NCI-H82 (cell line): ENCODE results near the gene DEPDC1B.
"Not testable (repeated sequence)": the region's sequence is repeated elsewhere in the genome, so short reads cannot be mapped to it uniquely, and the experiment has no call there.

Experiments used
- DNase-seq: peaks from one replicate; lab custom pipeline; 2025; lab: John Stamatoyannopoulos, UW

DEPDC1B gene, protein sequence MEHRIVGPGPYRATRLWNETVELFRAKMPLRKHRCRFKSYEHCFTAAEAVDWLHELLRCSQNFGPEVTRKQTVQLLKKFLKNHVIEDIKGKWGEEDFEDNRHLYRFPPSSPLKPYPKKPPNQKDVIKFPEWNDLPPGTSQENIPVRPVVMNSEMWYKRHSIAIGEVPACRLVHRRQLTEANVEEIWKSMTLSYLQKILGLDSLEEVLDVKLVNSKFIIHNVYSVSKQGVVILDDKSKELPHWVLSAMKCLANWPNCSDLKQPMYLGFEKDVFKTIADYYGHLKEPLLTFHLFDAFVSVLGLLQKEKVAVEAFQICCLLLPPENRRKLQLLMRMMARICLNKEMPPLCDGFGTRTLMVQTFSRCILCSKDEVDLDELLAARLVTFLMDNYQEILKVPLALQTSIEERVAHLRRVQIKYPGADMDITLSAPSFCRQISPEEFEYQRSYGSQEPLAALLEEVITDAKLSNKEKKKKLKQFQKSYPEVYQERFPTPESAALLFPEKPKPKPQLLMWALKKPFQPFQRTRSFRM

DNA sequence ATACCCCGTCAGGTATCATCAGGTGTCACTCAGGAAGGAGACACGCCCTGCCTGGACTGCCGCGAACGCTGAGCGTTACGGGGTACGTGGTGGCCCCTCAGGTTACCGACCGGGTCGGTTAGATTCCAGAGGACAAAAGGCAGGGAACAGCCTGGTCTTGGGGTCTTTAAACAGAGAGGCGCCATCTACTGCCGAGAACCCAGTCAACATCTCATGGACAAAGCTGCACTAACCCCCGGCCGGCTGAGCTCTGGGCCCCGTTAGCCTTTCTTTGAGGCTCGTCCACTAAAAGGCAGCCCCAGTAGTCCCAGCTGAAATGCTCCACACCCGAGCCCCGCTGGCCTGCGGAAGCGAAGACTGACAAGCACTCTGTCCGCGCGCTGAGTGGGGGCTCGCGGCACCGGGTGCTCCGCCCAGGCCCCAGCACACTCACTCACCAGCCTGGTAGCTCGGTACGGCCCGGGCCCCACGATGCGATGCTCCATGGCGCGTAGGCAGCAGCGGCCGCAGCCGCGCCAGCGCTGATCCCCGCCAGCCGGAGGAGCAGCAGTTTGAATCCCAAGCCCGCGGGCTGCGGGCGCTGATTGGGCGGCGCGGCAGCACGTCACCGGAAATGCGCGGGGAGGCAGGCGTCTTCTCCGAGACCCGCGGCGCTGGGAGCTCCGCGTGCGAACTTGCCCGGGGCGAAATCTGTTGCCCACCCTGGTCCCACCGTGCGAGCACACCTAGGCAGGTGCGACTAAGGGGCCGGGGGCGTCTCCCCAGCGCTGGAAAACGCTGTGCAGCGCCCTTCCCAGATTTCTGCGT is at the start of gene DEPDC1B:
TSS of gene DEPDC1B (minus strand) at position 558 of the 807 bp plus-strand sequence. CDS start at position 485, 73 bp downstream.
- peak; percentile 91 for DNase-seq

DNA sequence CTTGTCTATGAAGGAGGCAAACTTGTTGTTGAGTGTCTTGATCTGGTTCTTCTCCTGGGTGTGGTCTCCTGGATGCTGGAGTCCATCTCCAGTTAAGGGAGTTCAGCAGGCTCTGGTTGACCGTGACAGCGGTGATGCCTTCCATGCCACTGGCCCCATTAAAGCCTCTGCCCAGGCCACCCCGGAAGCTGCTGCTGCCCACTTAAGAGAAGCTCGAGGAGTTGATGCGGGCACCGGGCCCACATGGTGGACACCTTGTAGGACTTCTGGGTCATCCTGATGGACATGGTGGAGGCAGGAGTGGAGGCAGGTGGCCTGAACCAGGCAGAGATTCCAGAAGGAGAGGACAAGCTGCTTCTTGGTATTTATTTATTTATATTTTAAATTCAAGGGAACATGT is 44.7 kb upstream of the DEPDC1B start:
- no peak for DNase-seq

DNA sequence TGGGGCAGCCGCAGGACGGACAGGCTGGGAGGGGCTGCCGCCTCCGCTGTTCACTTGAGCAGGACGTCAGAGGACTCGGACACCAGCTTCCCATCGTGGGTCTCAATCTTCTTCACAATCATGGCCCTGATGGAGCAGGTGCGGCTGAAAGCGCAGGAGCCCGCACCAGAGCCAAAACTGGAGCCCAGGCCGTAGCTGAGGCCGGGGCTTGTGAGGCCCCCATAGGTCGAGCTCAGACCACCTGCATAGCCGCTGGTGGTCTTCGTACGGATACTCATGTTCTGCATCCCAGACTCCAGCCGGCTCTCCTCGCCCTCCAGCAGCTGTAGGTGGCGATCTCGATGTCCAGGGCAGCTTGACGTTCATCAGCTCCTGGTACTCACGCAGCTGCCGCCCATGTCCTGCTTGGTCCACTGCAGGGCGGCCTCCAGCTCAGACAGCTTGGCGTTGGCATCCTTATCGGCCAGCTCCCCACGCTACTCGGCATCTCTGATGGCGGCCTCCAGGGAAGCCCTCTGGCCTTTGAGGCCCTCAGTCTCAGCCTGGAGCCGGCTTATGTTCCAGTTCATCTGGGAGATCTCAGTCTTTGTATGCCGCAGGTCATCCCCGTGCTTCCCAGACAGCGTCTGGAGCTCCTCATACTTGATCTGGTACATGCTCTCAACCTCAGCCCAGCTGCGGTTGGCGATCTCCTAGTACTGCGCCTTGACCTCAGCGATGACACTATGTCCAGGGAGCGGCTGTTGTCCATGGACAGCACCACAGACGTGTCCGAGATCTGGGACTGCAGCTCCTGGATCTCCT is 43.7 kb upstream of the DEPDC1B start:
- no peak for DNase-seq

DNA sequence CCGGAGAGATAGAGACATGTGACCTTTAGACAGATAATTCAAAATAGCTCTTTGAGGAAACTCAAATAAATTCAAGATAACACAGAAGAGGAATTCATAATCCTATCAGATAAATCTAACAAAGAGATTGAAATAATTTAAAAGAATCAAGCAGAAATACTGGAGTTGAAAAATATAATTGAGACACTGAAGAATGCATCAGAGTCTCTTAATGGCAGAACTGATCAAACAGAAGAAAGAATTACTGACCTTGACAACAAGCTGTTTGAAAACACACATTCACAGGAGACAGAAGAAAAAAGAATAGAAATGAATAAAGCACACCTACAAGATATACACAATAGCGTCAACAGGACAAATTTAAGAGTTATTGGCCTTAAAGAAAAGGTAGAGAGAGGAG is 40.4 kb upstream of the DEPDC1B start:
- DNase-seq: no peak

DNA sequence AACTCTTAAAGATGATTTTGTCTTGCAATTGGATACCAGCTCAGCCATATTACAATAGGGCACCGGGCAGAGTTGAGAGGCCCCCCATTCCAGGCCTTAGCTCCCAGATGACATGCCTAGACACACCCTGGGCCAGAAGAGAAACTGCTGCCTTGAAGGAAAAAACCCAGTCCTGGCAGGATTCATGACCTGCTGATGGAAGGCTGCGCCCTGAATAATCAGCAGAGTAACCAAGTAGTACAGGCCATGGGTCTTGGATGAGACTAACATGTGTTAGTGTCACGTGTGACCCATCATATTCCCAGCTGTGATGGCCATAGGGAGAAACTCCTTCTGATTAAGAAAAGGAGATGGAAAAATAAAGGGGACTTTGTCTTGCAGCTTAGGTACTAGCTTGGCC is 39.0 kb upstream of the DEPDC1B start:
- no peak for DNase-seq

DNA sequence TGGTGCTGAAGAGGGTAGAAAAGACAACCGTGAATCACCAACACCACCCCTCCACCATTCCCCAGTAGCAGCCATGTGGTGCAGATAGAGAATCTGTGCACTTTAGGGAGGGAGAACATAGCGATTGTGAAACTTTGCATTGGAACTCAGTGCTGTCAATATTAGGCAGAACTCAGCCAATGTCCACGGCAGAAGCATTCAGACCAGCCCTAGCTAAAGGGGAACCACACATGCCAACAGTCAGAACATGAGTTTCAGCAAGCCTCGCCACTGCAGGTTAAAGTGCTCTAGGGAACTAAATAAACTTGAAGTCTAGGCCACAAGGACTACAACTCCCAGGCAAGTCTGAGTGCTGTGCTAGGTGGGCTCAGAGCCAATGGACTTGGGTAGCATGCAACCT is 38.5 kb upstream of the DEPDC1B start:
- no peak for DNase-seq

DNA sequence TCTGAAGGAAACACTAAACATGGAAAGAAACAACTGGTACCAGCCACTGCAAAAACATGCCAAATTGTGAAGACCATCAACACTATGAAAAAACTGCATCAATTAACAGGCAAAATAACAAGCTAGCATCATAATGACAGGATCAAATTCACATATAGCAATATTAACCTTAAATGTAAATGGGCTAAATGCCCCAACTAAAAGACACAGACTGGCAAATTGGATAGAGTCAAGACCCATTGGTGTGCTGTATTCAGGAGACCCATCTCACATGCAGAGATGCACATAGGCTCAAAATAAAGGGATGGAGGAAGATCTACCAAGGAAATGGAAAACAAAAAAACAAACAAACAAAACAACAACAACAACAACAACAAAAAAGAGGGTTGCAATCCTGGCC is 30.9 kb upstream of the DEPDC1B start:
- not testable (repeated sequence) for DNase-seq

DNA sequence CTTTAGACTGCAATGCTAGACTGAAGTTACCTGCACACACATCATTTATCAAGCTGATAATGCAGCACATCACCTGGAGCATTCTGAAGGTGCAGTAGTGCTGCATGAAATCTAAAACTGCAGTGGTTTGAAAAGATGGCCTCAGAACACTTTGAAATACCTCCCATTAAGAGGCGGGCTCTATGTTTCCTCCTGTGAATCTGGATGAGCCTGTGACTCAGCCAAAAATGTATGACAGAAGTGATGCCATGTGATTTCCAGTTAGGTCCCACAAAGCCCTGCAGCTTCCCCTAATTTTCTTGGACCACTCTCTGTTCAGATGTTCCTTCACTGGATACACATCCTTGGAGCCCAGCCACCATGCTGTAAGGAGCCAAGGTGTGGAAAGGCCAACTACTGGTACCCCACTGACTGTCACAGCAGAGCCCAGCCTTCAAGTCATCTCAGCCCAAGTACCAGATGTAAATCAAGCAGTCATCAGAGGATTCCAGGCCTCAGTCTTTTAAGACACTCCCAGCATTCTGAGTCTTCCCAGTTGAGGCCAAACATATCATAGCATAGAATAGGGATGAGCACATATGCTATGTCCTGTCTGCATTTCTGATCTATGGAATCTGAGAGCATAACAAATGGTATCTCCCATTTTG is 27.2 kb upstream of the DEPDC1B start:
- no peak for DNase-seq

DNA sequence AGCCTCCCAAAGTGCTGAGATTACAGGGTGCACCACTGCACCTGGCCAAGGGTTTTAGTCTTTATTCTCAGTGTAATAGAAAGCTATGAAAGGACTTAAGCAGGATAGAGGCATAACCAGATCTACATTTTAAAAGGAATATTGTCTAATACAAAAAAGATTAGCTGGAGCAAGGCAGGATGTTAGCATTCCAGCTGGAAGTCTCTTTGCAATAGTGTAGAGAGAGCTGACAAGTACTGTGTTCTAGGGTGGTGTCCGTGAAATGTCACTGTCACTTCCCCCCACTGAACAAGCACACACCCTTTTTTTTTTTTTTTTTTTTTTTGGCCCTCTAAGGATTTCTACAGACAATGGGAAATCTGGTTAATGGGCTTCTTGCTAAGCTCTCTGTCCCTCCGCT is 24.2 kb upstream of the DEPDC1B start:
- DNase-seq: no peak

DNA sequence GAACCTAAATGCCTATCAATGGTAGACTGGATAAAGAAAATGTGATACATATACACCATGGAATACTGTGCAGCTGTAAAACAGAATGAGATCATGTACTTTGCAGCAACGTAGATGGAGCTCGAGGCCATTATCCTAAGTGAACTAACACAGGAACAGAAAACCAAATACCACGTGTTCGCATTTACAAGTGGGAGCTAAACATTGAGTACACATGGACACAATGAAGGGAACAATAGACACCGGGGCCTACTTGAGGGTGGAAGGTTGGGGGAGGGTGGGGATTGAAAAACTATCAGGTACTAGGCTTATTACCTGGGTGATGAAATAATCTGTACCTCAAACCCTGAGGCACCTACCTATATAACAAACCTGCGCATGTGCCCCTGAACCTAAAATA is 22.4 kb upstream of the DEPDC1B start:
- DNase-seq: no peak

DNA sequence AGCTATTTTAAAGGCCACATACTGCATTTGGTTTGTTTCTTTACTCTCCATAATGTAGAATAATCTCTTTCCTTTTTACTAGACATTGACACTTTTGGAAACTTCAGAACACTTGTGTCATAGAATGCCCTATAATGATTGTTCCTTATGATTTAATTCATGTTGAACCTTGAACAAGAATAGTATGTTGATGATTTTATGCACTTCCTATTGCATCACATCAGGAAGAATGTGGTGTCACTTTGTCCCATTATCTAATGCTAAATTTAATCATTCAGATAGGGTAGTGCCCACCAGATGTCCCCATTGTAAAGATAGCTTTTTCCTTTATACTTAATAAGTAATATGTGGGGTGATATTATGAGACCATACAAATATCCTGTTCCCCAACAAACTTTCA is 19.4 kb upstream of the DEPDC1B start:
- DNase-seq: no peak

DNA sequence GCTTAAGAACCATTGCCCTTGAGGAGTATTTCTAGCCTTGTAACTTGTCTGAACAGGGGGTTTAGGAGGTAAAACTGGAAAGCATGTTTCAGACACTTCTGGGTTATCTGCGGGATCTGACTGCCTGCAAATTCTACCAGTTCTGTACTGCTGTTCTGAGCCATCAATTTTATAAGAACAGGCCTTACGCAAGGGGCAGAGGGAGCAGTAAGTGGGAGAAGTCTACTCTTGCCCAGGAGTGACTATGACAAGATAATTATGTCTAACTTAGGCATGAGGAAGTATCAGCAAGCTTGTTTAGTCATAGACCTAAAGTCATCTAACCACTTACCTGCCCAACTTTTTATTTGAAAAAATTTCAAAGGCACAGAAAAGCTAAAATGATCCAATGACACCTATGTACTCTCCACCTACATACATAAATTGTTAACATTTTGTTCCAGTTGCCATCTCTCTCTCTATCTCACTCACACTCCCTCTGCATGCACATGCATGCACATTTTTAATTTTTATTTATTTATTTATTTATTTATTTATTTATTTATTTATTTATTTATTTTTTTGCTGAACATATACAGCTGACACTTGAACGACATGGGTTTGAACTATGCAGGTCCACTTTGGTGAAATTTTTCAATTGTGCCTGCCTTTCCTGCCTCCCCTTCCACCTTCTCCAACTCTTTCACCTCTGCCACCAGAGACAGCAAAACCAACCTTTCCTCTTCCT is 18.4 kb upstream of the DEPDC1B start:
- DNase-seq: no peak

DNA sequence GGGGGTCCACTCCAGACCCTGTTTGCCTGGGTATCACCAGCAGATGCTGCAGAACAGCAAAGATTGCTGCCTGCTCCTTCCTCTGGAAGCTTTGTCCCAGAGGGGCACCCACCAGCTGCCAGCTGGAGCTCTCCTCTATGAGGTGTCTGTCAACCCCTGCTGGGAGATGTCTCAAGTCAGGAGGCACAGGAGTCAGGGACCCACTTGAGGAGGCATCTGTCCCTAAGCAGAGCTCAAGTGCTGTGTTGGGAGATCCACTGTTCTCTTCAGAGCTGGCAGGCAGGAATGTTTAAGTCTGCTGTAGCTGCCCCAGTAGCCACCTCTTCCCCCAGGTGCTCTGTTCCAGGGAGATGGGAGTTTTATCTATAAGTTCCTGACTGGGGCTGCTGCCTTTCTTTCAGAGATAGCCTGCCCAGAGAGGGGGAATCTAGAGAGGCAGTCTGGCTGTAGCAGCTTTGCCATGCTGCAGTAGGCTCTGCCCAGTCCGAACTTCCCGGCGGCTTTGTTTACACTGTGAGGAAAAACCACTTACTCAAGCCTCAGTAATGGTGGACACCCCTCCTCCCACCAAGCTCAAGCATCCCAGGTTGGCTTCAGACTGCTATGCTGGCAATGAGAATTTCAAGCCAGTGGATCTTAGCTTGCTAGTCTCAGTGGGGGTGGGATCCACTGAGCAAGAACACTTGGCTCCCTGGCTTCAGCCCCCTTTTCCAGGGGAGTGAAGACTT is 15.4 kb upstream of the DEPDC1B start:
- DNase-seq: not testable (repeated sequence)

DNA sequence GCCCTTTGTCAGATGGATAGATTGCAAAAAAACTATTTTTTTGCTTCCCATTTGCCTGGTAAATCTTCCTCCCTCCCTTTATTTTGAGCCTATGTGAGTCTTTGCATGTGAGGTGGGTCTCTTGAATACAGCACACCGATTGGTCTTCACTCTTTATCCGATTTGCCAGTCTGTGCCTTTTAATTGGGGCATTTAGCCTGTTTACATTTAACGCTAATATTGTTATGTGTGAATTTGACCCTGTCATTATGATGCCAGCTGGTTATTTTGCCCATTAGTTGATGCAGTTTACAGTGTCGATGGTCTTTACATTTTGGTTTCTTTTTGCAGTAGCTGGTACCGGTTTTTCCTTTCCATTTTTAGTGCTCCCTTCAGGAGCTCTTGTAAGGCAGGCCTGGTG is 13.0 kb upstream of the DEPDC1B start:
- DNase-seq: no peak

DNA sequence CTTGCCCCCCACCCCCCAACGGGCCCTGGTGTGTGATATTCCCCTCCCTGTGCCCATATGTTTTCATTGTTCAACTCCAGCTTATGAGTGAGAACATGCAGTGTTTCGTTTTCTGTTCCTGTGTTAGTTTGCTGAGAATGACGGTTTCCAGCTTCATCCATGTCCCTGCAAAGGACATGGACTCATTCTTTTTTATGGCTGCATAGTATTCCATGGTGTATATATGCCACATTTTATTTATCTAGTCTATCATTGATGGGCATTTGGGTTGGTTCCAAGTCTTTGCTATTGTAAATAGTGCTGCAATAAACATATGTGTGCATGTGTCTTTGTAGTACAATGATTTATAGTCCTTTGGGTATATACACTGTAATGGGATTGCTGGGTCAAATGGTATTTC is 11.9 kb upstream of the DEPDC1B start:
- DNase-seq: not testable (repeated sequence)

DNA sequence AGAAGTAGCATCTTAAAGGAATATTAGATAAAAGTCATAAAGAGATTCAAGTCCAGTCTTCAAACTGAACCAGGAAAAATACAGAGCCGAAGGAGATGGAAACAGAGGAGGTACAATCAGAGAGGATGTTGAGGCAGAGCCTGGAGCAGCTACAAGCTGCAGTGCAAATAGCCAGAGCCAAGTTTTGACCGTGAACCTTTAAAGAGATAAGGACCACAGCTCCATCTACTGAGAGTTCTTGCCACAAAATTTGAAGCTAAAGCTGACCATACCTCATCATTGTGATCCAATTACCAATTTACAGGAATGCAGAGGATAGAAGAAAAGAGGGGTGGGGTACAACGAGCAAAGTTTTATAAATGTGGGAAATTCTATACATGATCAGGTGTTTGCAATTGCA is 10.4 kb upstream of the DEPDC1B start:
- DNase-seq: no peak

DNA sequence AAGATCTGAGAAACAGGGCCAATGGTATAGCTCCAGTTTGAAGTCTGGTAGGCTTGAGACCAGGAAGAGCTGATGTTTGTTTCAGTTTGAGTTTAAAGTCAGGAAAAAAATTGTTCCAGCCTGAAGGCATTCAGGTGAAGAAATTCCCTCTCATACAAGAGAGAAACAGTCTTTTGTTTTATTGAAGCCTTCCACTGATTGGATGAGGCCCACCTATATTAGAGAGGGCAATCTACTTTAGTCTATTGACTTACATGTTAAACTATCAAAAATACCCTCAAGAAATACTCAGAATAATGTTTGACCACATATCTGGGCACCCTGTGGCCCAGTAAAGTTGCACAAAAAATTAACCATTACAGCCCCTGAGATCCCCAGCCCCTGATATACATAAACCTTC is 5.2 kb upstream of the DEPDC1B start:
- no peak for DNase-seq

DNA sequence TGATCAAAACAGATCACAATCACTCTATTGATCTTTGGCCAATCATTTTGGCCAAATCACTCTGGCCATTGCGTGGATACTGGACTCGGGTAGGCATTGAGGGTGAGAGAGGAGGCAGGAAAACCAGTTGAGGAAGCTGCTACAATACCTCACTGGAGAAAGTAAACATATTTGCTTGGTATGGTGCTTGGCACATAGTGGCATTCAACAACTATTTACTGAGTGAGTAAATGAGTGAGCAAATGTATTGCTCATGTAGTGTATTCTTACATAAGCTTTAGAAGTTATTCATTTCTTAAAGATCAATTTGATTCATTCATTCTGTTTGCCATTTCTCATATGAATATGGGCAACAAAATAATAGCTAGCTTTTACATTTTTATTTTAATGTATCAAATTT is 4.0 kb upstream of the DEPDC1B start:
- DNase-seq: no peak

DNA sequence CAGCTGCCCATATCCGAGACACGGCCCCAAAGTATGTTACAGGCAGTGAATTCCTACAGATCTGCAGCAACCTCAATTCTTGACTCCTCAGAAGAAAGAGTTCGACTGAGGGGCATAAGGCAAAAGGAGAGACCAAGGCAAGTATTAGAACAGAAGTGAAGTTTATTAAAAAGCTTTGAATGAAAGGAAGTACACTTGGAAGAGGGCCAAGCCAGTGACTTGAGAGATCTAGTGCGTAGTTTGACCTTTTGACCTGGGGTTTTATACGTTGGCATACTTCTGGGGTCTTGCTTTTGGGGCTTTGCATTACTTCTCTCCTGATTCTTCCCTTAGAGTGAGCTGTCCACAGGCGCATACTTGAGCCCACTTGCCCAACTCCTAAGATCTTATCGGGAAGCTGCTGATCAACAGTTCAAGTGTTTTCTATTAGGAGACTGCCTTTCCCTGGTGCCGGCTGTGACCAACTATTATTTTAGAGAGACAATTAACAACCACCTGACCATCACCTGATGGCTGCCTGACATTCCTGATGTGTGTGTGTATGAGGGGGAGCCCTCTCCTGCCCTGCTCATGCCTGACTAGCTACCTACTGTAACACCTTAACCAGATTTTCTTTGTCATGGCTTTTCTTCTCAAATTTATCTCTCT is 1.5 kb upstream of the DEPDC1B start:
- no peak for DNase-seq

DNA sequence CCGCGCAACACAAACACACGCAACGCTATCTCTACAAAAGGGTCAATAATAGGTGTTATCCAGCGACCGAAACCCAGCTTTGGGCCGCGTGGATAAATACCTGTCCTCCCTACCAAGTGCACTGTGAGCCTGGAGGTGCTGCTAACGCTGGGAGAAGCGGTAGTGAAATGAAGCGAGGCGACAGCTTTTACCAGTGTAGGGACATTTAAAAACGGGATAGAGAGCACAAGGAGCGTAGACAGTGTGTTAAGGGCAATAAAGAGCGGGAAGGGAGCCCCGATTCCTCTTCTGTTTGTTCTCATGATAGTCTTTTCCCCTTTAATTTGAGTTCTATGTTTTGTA is 421 bp upstream of the DEPDC1B start:
- DNase-seq: peak; percentile 52
